Prostate gland (tissue), 2 donors: ENCODE measurements around the gene ZBTB9. TPM values are rescaled to one million over a fixed set of nuclear protein-coding genes. Genes with fewer than 3 reads are reported as not detected.

Experiments used
- DNase-seq: peaks from one replicate; pipeline ENCODE4 v3.0.0-alpha.2; 2019; ENCODE audit warnings: low spot score
- H3K27ac ChIP-seq, 2 donors: fragments of 200-600 bp; sonication (generic); 2 replicates each; pipeline ENCODE4 v1.5.1; 2017 to 2019
- H3K27me3 ChIP-seq: fragments of 200-600 bp; sonication (generic); replicated peaks from 2 replicates; pipeline ENCODE4 v1.5.1; 2019; ENCODE audit not compliant: insufficient read depth
- H3K36me3 ChIP-seq, 2 donors: fragments of 200-600 bp; sonication (generic); 1 replicate in 1 of 2; 2 replicates in 1 of 2; pipeline versions ENCODE4 v1.5.1 to v1.8.1; 2017 to 2019
- H3K4me1 ChIP-seq: fragments of 200-600 bp; sonication (generic); replicated peaks from 2 replicates; pipeline ENCODE4 v1.5.1; 2019
- H3K4me3 ChIP-seq, 2 donors: fragments of 200-600 bp; sonication (generic); 2 replicates each; pipeline ENCODE4 v1.5.1; 2017 to 2019
- H3K9me3 ChIP-seq: fragments of 200-600 bp; sonication (generic); 2 replicates; pipeline ENCODE4 v1.5.1; 2017
- POLR2A ChIP-seq: fragments of 450-650 bp; IDR thresholded peaks from one replicate; pipeline ENCODE4 v1.6.1; 2016; ENCODE audit warnings: antibody characterized with exemption, mild to moderate bottlenecking
- POLR2AphosphoS5 ChIP-seq: sonication (generic); formaldehyde crosslinking; IDR thresholded peaks from one replicate; pipeline ENCODE4 v1.6.1; 2017; ENCODE audit warnings: antibody characterized with exemption
- WGBS: methylation state at CpG from one replicate; pipeline ENCODE4 v1.1.5; 2018; 5-methylcytosine and 5-hydroxymethylcytosine counted together
- intact Hi-C: fragments of 100-400 bp; cut with DNase I; formaldehyde crosslinking; loops from one replicate; pipeline ENCODE4 v1.14.2; 2022
- total RNA-seq, 2 donors: library from RNA; depleted of rRNA; stranded (reverse); fragments of >200 nt; gene quantifications; one replicate each; pipeline ENCODE4 v1.1.0, GENCODE V29; 2016
- TF ChIP-seq, protein P1 (sequence below), 4 experiments: fragments of 200-600 bp in 2 of 4; fragments of 450-650 bp in 2 of 4; sonication (generic) in 2 of 4; IDR thresholded peaks; 1 replicate in 3 of 4; 2 replicates in 1 of 4; pipeline ENCODE4 v1.5.1; 2016 to 2019; ENCODE audit warnings: antibody characterized with exemption in 4 of 4, mild to moderate bottlenecking in 2 of 4, moderate library complexity in 2 of 4

Gene ZBTB9
- total RNA-seq, 2 donors from 2014 or later: 3.5 to 8.9 TPM

DNA sequence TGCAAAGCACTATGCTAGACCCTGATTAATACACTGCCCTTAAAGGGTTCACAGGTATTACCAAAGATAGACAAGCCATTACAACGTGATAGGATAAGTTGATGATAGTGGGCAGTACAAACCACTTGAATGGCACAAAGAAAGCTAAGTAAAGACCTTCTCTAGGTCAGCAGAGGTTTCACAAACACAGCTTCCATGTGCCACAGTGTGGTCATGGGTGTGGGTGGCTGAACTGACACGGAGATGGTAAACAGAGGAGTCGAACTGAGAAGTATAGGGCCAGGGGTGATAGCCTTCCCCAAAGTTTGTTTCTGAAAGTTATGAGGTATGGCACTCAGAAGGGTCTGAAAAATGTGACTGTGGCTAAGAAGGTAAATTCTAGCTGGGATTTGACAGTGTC is 4.3 kb downstream of the ZBTB9 start:
- intact Hi-C loops: loop anchor here (10.0 kb wide), 1 partner anchor 326 kb away; the partner anchor contains the start of gene LEMD2
- Histone ChIP-seq H3K27ac (no peak overlapping the region), H3K4me3 (no peak overlapping the region), H3K4me1 (no peaks in the 10 kb centered on the region), H3K27me3 (no peaks in the 10 kb centered on the region), H3K36me3 (no peaks in the 10 kb centered on the region), H3K9me3 (no peaks in the 10 kb centered on the region)
- DNase-seq: no peak
- 70% methylated on average over 3 of the region's 3 CpGs for WGBS
- TF ChIP-seq, protein P1, sequence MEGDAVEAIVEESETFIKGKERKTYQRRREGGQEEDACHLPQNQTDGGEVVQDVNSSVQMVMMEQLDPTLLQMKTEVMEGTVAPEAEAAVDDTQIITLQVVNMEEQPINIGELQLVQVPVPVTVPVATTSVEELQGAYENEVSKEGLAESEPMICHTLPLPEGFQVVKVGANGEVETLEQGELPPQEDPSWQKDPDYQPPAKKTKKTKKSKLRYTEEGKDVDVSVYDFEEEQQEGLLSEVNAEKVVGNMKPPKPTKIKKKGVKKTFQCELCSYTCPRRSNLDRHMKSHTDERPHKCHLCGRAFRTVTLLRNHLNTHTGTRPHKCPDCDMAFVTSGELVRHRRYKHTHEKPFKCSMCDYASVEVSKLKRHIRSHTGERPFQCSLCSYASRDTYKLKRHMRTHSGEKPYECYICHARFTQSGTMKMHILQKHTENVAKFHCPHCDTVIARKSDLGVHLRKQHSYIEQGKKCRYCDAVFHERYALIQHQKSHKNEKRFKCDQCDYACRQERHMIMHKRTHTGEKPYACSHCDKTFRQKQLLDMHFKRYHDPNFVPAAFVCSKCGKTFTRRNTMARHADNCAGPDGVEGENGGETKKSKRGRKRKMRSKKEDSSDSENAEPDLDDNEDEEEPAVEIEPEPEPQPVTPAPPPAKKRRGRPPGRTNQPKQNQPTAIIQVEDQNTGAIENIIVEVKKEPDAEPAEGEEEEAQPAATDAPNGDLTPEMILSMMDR (IDR thresholded peaks at IDR 0.05): no peak
- no peak for TF ChIP-seq POLR2A
- no peak for TF ChIP-seq POLR2AphosphoS5

DNA sequence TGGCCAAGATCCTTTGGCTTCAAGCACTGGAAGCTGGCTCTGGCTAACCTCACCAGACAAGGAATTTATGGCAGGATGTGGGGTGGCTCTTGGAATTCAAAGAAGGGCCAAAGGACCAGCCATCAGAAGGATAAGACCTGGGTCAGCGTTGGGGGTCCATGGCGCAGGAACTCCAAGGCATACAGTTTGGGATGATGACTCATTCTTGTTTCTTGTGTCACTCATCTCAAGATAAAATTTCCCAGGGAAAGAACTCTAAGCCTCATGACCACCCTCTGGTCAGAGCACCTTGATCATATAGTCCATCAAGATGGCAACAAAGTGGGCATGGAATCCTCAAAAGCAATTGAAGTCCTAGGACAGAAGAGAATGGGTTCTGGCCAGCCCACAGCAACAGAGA is 4.8 kb downstream of the ZBTB9 start:
- DNase-seq: no peak
- H3K4me3 ChIP-seq: no peak overlapping the region
- H3K27ac ChIP-seq: no peak overlapping the region
- H3K4me1 ChIP-seq: no peaks in the 10 kb centered on the region
- 100% methylated on average over 2 of the region's 2 CpGs for WGBS
- intact Hi-C loops: loop anchor here (10.0 kb wide), 1 partner anchor 326 kb away; the partner anchor contains the start of gene LEMD2
- H3K9me3 ChIP-seq: no peaks in the 10 kb centered on the region
- H3K36me3 ChIP-seq: no peaks in the 10 kb centered on the region
- H3K27me3 ChIP-seq: no peaks in the 10 kb centered on the region
- TF ChIP-seq POLR2AphosphoS5 (no peak), POLR2A (no peak)
- TF ChIP-seq, protein P1 (IDR thresholded peaks at IDR 0.05): no peak

DNA sequence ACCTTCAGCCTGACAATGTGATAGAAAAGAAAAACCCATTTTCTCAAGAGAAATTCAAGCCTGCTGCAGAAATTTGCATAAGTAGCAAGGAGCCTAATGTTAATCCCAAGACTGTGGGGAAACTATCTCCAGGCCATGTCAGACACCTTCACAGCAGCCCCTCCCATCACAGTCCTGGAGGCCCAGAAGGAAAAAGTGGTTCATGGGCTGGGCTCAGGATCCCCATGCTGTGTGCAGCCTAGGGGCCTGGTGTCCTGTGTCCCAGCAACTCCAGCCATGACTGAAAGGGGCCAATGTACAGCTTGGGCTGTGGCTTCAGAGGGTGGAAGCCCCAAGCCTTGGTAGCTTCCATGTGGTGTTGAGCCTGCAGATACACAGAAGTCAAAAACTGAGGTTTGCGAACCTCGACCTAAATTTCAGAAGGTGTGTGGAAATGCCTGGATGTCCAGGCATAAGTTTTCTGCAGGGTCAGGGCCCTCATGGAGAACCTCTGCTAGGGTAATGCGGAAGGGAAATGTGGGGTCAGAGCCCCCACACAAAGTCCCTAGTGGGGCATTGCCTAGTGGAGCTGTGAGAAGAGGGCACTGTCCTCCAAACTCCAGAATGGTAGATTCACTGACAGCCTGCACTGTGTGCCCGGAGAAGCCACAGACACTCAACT is 11.8 kb downstream of the ZBTB9 start:
- Histone ChIP-seq H3K4me3 (no peak overlapping the region), H3K9me3 (no peaks in the 10 kb centered on the region), H3K27ac (no peak overlapping the region), H3K36me3 (no peaks in the 10 kb centered on the region), H3K27me3 (no peaks in the 10 kb centered on the region), H3K4me1 (no peaks in the 10 kb centered on the region)
- intact Hi-C loops: no loop called here
- WGBS: 94% methylated on average over 4 of the region's 4 CpGs
- TF ChIP-seq POLR2A (no peak), POLR2AphosphoS5 (no peak)
- TF ChIP-seq, protein P1 (IDR thresholded peaks at IDR 0.05): no peak
- DNase-seq: no peak

DNA sequence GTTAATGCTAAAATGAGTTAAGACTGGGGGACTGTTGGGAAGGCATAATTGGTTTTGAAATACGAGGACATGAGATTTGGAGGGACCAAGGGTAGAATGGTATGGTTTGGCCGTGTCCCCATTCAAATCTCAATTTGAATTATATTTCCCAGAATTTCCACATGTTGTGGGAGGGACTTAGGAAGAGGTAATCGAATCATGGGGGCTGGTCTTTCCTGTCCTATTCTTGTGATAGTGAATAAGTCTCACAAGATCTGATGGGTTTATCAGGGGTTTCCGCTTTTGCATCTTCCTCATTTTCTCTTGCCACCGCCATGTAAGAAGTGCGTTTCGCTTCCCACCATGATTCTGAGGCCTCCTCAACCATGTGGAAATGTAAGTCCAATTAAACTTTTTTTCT is 12.7 kb downstream of the ZBTB9 start:
- WGBS: 73% methylated on average over 7 of the region's 7 CpGs
- Histone ChIP-seq H3K27ac (no peak overlapping the region), H3K4me1 (no peaks in the 10 kb centered on the region), H3K36me3 (no peaks in the 10 kb centered on the region), H3K4me3 (no peak overlapping the region), H3K27me3 (no peaks in the 10 kb centered on the region), H3K9me3 (no peaks in the 10 kb centered on the region)
- DNase-seq: no peak
- TF ChIP-seq, protein P1 (IDR thresholded peaks at IDR 0.05): no peak
- TF ChIP-seq POLR2A (no peak), POLR2AphosphoS5 (no peak)
- intact Hi-C loops: no loop called here

DNA sequence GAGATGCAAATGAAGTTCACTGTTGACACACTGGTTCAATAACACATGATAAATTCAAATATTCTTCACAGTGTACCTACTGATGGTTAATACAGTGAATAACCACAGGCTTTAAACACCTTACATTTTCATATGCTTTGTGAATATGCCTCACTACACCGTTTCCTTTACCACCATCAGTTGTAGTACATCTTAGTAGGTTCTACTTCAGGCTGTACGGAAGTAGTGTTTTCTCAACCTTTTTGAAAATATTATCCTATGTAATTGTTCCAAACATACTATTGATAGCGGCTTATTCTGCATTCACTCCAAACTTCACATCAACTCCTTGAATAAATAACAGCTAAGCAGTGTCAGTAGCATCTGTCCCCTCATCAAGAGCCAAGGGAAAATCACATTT is 15.3 kb downstream of the ZBTB9 start:
- intact Hi-C loops: no loop called here
- no peak overlapping the region for H3K27ac ChIP-seq
- no peaks in the 10 kb centered on the region for H3K4me1 ChIP-seq
- H3K36me3 ChIP-seq: no peaks in the 10 kb centered on the region
- TF ChIP-seq POLR2A (no peak), POLR2AphosphoS5 (no peak)
- TF ChIP-seq, protein P1 (IDR thresholded peaks at IDR 0.05): no peak
- no peaks in the 10 kb centered on the region for H3K9me3 ChIP-seq
- H3K4me3 ChIP-seq: no peak overlapping the region
- WGBS: 92% methylated on average over 3 of the region's 3 CpGs
- DNase-seq: no peak
- H3K27me3 ChIP-seq: no peaks in the 10 kb centered on the region
